Measurements from ENCODE around the gene SNRPD3.

DNA sequence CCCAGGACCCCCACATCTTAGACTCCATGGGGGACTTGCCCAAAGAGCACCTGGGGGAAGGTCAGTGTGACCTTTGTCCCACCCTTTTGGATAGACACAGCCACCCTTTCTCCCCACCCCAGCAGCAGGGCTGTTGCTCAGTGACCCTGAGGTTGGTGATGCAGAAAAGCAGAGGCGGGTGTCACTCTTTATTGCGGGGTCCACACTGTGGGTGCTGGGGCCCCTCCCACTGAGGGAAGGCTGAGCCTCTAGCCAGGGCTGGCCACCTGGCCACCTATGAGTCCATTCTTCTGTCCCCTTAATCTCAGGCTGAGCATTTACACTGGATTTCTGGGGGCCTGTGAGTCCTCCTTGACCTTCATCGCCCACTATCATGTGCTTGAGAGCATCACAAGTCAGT, 29.7 kb downstream of the SNRPD3 start:
- TF ChIP-seq CTCF (IDR thresholded peaks at IDR 0.05 in 2 of 3, conservative IDR thresholded peaks at IDR 0.05 in 1 of 3; ENCODE audit: borderline replicate concordance in 1 of 3, insufficient read depth in 1 of 3, low read depth in 2 of 3, low read length in 2 of 3) (no peak), MAX (IDR thresholded peaks at IDR 0.05) (no peak), REST (IDR thresholded peaks at IDR 0.05; ENCODE audit: low read depth) (no peak), POLR2AphosphoS5 (IDR thresholded peaks at IDR 0.05; ENCODE audit: low read depth, low read length) (no peak), POLR2A (IDR thresholded peaks at IDR 0.05; ENCODE audit: borderline replicate concordance, extremely low read depth, insufficient read depth, insufficient read length) (no peak), FOSL1 (IDR thresholded peaks at IDR 0.05; ENCODE audit: low read depth) (no peak), RAD21 (IDR thresholded peaks at IDR 0.05; ENCODE audit: low read depth) (no peak), EZH2phosphoT487 (IDR thresholded peaks at IDR 0.05; ENCODE audit: borderline replicate concordance) (no peak), ATF3 (IDR thresholded peaks at IDR 0.05) (no peak), EGR1 (IDR thresholded peaks at IDR 0.05; ENCODE audit: low read depth) (no peak), ZBTB33 (IDR thresholded peaks at IDR 0.05; ENCODE audit: extremely low read depth, insufficient replicate concordance, low read length) (no peak)
